HUDEP-2 (cell line): ENCODE measurements around the gene SMPD2.

Experiments
- DNase-seq, 76 experiments: peaks; one replicate each; lab custom pipeline; 2025; ENCODE audit not compliant: unreplicated experiment in 76 of 76; lab: John Stamatoyannopoulos, UW

The SMPD2 gene

GRCh38 chr6:109446541-109446940 is 6.0 kb downstream of the SMPD2 start:
- no peak for DNase-seq

GRCh38 chr6:109447087-109447486 is 6.6 kb downstream of the SMPD2 start:
- no peak for DNase-seq

- DNase-seq = peak in 18 of 76 experiments; percentile 9 to 45 (median 25)
Observed at GRCh38 chr6:109447878-109448555, 7.5 kb downstream of the SMPD2 start.

GRCh38 chr6:109448615-109449014 is 8.1 kb downstream of the SMPD2 start:
- no peak for DNase-seq

GRCh38 chr6:109449064-109449794 is 8.7 kb downstream of the SMPD2 start:
- DNase-seq = no peak

- no peak for DNase-seq
Observed at GRCh38 chr6:109449795-109450673, 9.5 kb downstream of the SMPD2 start.

DNA sequence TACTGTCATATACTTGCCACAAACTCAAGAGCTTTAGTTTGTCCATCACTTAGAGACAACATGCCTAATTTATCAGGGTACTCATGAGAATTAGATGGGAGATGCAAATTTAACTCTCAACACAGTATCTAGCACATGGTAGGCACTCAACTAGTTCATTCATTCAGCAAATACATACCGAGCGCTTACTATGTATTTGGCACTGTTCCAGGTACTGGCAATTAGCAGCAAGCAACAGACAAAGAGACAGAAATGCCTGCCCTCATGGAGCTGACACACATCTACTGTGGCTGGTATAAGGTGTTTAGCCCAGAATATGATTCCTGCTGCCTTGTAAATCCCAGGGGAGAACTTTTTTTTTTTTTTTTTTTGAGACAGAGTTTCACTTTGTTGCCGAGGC is 10.3 kb downstream of the SMPD2 start:
- DNase-seq = no peak

GRCh38 chr6:109451376-109451775 is 10.9 kb downstream of the SMPD2 start:
- DNase-seq = no peak

- no peak for DNase-seq
Observed at GRCh38 chr6:109452181-109452580, 11.7 kb downstream of the SMPD2 start.

DNA sequence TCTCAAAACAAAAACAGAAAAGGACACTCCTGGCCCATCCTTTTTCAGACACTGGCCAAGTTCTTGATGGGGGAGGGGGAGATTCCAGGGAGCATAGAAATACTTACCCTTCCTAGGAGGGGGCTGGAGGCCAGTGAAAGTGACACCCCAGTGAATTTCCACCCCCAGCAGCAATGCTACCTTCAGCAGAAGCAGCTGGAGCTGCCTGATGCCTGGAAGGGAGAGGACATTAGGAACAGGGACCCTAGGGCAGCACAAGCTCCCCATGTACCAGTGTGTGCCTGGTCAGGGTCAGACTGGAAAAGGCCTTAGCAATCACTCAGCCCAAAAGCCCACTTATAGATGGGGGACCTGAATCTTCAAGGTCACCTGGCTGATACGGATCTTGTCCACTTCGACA is 12.6 kb downstream of the SMPD2 start:
- no peak for DNase-seq

DNA sequence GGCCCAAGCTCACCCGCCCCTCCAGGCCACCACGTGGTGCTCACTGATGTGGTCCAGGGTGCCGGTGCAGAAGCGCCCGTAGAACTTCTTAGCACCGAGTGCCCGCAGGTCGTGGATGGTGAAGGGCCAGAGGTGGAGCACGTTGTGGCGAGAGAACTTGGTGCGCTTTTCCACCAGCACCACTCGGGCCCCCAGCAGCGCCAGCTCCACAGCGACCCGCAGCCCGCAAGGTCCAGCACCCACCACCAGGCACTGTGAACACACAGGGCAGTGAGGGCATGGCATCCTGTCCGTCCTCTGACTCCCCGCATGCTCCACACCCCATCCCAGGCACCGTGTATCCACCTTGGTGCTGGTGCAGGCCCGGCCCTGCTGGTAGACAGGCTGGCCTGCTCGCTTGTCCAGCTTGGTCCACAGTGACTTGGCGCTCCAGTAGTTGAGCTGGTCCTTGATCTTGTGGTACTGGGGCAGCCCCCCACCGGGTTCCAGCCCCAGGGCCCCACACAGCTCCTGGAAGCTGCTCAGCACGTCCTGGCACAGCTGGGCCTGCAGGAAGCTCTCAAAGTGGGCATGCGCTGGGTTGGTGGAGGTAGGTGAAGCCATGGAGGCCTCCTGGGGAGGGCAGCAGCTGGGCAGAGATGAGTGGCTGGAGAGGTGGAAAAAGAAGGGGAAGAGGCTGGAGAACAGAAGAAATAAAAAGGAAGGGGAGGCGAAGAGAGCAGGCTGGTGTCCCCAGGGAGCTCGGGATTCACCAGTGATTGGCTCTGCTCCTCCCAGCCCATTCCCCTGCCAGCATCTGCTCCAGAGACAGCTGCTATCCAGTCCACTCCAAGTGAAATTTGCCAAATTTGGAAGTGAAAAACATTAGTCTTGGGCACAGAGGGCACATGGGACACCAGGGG is 13.3 kb downstream of the SMPD2 start:
- no peak for DNase-seq

- no peak for DNase-seq
Observed at GRCh38 chr6:109454496-109455436, 14.2 kb downstream of the SMPD2 start.

GRCh38 chr6:109455437-109456110 is 15.1 kb downstream of the SMPD2 start, which contains the start of gene MICAL1:
Gene MICAL1 (minus strand): TSS chr6:109455772. CDS start chr6:109454196, 1,576 bp downstream.
- DNase-seq = peak in 69 of 76 experiments; percentile 16 to 81 (median 62)

DNA sequence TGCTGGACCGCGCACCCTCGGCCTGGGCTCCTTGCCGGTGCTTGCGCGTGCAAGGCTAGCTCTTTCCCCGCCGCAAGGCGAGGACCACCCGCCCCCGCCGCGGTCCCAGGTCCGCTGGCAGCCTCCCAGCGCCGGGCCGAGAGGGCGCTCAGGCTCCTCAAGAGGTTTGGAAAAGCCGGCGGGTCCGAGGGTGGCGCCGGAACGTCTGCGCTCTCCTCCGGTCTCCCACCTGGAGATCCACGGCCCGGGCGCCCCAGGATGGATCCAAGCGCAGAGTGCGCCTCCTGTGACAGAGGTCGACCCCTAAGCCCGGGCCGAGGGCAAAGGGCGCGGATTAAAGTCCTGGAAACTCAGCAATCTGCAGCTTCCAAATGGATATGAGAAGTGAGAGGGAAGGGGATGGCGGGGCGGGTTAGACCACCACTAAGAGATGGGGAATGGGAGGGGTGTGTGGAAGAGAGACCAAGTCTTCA is 15.6 kb downstream of the SMPD2 start:
- no peak for DNase-seq

DNA sequence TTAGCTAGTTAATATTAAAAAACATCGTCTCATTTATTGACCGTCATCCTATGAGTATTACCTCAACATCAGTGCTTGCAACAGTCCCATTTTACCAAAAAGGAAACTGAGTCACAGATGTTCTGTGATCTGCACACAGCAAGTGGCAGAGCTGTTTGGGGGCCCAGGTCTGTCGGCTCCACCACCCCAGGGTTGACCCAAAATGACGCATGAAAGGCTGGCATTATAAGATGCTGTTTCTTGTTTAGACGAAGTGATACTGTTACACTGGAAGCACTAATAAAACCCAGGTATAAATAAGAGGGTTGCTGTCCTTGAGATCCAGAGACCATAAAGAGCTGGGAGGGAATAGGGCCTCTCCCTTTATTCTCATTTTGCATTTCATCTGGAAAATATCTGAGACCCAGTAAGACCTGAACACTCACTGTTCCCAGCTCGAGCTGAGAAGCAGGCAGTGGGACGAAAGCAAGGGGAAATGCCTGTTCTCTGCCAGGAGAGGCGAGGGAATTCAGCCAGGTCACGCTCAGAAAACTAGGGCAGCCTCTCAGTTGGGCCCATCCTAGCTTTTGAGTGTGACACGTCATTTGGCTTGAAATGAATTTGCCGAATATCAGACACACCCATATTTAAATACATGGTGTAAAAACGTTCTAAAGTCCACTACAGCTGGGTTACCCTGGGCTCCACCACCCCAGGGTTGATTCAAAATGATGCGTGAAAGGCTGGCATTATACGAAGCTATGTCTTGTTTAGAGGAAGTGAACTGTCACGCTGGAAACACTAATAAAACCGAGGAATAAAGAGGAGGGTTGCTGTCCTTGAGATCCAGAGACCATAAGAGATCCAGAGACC is 16.4 kb downstream of the SMPD2 start:
- peak in 5 of 76 experiments; percentile 12 to 41 (median 22) for DNase-seq

- DNase-seq = no peak
Observed at GRCh38 chr6:109457562-109457996, 17.1 kb downstream of the SMPD2 start.

DNA sequence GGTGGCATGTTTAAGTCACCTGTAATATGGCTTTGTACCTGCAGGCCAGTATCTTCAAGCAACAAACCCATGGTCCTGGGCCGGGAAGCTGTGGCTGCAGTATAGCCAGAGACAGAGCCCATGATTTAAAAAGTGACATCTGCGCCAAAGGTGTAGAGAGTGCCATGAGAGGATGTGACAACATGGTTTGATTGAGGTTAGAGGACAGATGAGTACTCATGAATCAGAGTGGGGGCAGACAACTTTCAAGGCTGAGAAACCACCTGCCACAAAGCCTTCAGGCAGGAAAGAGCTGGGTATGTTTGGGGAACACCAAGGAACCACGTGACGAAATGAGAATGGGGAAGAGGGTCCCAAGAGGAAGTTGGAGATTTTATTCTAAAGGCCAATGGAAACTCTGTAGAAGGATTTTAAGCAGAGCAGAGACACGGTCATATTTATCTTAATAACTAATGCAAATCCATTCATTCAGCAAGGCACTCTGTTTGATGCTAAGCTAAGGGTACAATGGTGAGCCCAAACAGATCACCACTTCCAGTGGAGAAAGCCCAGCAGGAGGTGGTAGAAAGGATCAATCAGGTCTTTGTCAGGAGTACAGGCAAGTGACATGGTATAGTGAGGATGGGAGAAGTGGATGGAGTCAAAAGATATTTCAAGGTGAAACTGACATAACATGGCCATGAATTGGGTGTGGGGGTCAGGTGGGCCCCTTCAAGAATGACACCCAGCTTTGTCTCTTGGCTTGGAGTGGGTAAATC is 18.4 kb downstream of the SMPD2 start:
- no peak for DNase-seq
